Aorta (tissue), 5 donors: Measurements from ENCODE around the gene ZNF267. TPM values are rescaled to one million over a fixed set of nuclear protein-coding genes. Genes with fewer than 3 reads are reported as not detected.

Experiments used
- ATAC-seq: fragments of 200-7000 bp; cut with Tn5 transposase; one replicate; pipeline ENCODE4 v1.9.1; 2022; ENCODE audit warnings: moderate library complexity; ENCODE audit not compliant: low FRiP score
- DNase-seq, 2 donors: peaks; one replicate each; pipeline ENCODE4 v3.0.0-alpha.2; 2020
- H3K27ac ChIP-seq, 2 donors: one replicate each; pipeline ENCODE4 v1.5.1; 2013; ENCODE audit warnings: low read length in 2 of 2, mild to moderate bottlenecking in 2 of 2, moderate library complexity in 2 of 2, control low read depth in 1 of 2, inconsistent platforms in 1 of 2, low read depth in 1 of 2
- H3K27me3 ChIP-seq, 2 donors: one replicate each; pipeline ENCODE4 v1.6.1; 2013; ENCODE audit warnings: control low read depth in 1 of 2, low read length in 1 of 2, mild to moderate bottlenecking in 1 of 2, moderate library complexity in 1 of 2; ENCODE audit not compliant: insufficient read depth in 2 of 2, control insufficient read depth in 1 of 2
- H3K36me3 ChIP-seq, 2 donors: one replicate each; pipeline ENCODE4 v1.6.1; 2013; ENCODE audit warnings: control low read depth in 1 of 2, low read length in 1 of 2, mild to moderate bottlenecking in 1 of 2; ENCODE audit not compliant: insufficient read depth in 2 of 2, control insufficient read depth in 1 of 2
- H3K4me1 ChIP-seq, 2 donors: one replicate each; pipeline ENCODE4 v1.6.1; 2013; ENCODE audit warnings: low read length in 2 of 2, control low read depth in 1 of 2, mild to moderate bottlenecking in 1 of 2, moderate library complexity in 1 of 2; ENCODE audit not compliant: insufficient read depth in 2 of 2, control insufficient read depth in 1 of 2
- H3K4me3 ChIP-seq, 2 donors: one replicate each; pipeline ENCODE4 v1.5.1; 2013; ENCODE audit warnings: low read length in 2 of 2, control low read depth in 1 of 2, mild to moderate bottlenecking in 1 of 2
- H3K9me3 ChIP-seq: one replicate; pipeline ENCODE4 v1.6.1; 2013; ENCODE audit warnings: mild to moderate bottlenecking, low read length; ENCODE audit not compliant: control insufficient read depth
- WGBS, 2 donors: extraction: QIAGEN DNeasy Blood & Tissue Kit; methylation state at CpG; one replicate each; pipeline ENCODE4 v1.1.7; 2013; 5-methylcytosine and 5-hydroxymethylcytosine counted together
- intact Hi-C, 2 donors: fragments of 100-400 bp; cut with DNase I; formaldehyde crosslinking; loops; one replicate each; pipeline versions ENCODE4 v1.14.2 to v1.15.0; 2022
- polyA plus RNA-seq, 2 donors: library from polyadenylated mRNA; stranded (reverse); fragments of 200-250 nt; gene quantifications; one replicate each; pipeline ENCODE4 v1.2.3, GENCODE V29; 2013
- total RNA-seq, 2 donors: library from RNA; stranded (reverse); fragmentation: NEBNext Ultra II Directional; extraction: Animal tissue kit (Norgen Biotek cat#: 25700); gene quantifications; one replicate each; pipeline ENCODE4 v1.2.1, GENCODE V29; 2021
- donor health status: healthy with polysubstance abuse.
- donor health status: Bipolar disorder and iron deficiency.
- donor health status: DM: no; HTN: no; CAD: no.
- donor health status: DM: no; HTN: no; CAD: no.
- donor health status: DM: yes; HTN: yes; CAD: no.

ZNF267 gene
- total and polyA plus RNA-seq, 4 donors: 1.6 to 17.7 (median 9.6) TPM

- H3K4me1 ChIP-seq: no peaks in the 10 kb centered on the region
- no peak overlapping the region for H3K4me3 ChIP-seq
- WGBS, 2 donors: 83 to 86% methylated on average over 3 of the region's 3 CpGs
- peaks cover 2 to 3% of the 10 kb centered on the region in 2 donors for H3K27me3 ChIP-seq
- intact Hi-C loops: no loop called here
- no peak overlapping the region for H3K27ac ChIP-seq
- ATAC-seq (no peak), DNase-seq (no peak)
- H3K36me3 ChIP-seq: no peaks in the 10 kb centered on the region
- H3K9me3 ChIP-seq: no peaks in the 10 kb centered on the region
These were observed 10.8 kb upstream of the ZNF267 start for GRCh38 chr16:31862761-31863160.

GRCh38 chr16:31868164-31868563, 5.4 kb upstream of the ZNF267 start:
- H3K4me1 ChIP-seq: no peaks in the 10 kb centered on the region

GRCh38 chr16:31868691-31869167, 4.9 kb upstream of the ZNF267 start:
- peak; percentile 90 to 91 for DNase-seq
- intact Hi-C loops: loop anchor here (5.0 kb wide), 3 partner anchors 686 to 886 kb away; partner anchors contain the start of genes FUS (in 1 of the 2) and HSD3B7 (in 1 of the 2)
- Histone ChIP-seq H3K4me1 (no peaks in the 10 kb centered on the region), H3K27me3 (no peaks in the 10 kb centered on the region), H3K9me3 (no peaks in the 10 kb centered on the region), H3K27ac (no peak overlapping the region), H3K36me3 (no peaks in the 10 kb centered on the region), H3K4me3 (no peak overlapping the region)
- 10 to 11% methylated on average over 8 of the region's 8 CpGs for WGBS, 2 donors
- ATAC-seq: peak; percentile 72

More at GRCh38 chr16:31868164-31868563, 5.4 kb upstream of the ZNF267 start:
- Histone ChIP-seq H3K36me3 (no peaks in the 10 kb centered on the region), H3K27me3 (no peaks in the 10 kb centered on the region), H3K27ac (no peak overlapping the region), H3K4me3 (no peak overlapping the region), H3K9me3 (no peaks in the 10 kb centered on the region)
- intact Hi-C loops: loop anchor here (5.0 kb wide), 3 partner anchors 686 to 886 kb away; partner anchors contain the start of genes FUS (in 1 of the 2) and HSD3B7 (in 1 of the 2)
- DNase-seq (no peak), ATAC-seq (no peak)
- WGBS, 2 donors: 24 to 31% methylated on average over 3 of the region's 3 CpGs

GRCh38 chr16:31869511-31870201, 4.0 kb upstream of the ZNF267 start:
- Histone ChIP-seq H3K4me1 (no peaks in the 10 kb centered on the region), H3K4me3 (no peak overlapping the region), H3K27ac (no peak overlapping the region), H3K27me3 (no peaks in the 10 kb centered on the region), H3K9me3 (no peaks in the 10 kb centered on the region), H3K36me3 (no peaks in the 10 kb centered on the region)
- peak in 1 of 2 donors; percentile 82 for DNase-seq
- ATAC-seq: peak; percentile 55
- 46% methylated on average over 4 of the region's 4 CpGs for WGBS, 2 donors
- intact Hi-C loops: loop anchor here (5.0 to 10.0 kb wide), 4 partner anchors 415 to 887 kb away; partner anchors contain the start of genes ARMC5 (in 2 of the 2), FUS (in 1 of the 2) and HSD3B7 (in 1 of the 2)

- no peak for DNase-seq
- intact Hi-C loops: loop anchor here (10.0 kb wide), 1 partner anchor 416 kb away; the partner anchor contains the start of gene ARMC5 (in 2 of the 2)
- H3K36me3 ChIP-seq: no peaks in the 10 kb centered on the region
- H3K27ac ChIP-seq: no peak overlapping the region
- H3K27me3 ChIP-seq: no peaks in the 10 kb centered on the region
- no peaks in the 10 kb centered on the region for H3K4me1 ChIP-seq
- no peaks in the 10 kb centered on the region for H3K9me3 ChIP-seq
- WGBS, 2 donors: 73 to 74% methylated on average over 2 of the region's 2 CpGs
- H3K4me3 ChIP-seq: no peak overlapping the region
- no peak for ATAC-seq
These were observed 2.8 kb upstream of the ZNF267 start for GRCh38 chr16:31870809-31871208.

GRCh38 chr16:31871510-31871909, 2.1 kb upstream of the ZNF267 start:
- 84 to 86% methylated on average over 3 of the region's 3 CpGs for WGBS, 2 donors
- Histone ChIP-seq H3K27ac (no peak overlapping the region), H3K4me3 (no peak overlapping the region), H3K9me3 (no peaks in the 10 kb centered on the region), H3K27me3 (no peaks in the 10 kb centered on the region), H3K4me1 (no peaks in the 10 kb centered on the region), H3K36me3 (no peaks in the 10 kb centered on the region)
- DNase-seq: no peak
- intact Hi-C loops: loop anchor here (10.0 kb wide), 1 partner anchor 417 kb away; the partner anchor contains the start of gene ARMC5 (in 2 of the 2)
- no peak for ATAC-seq

GRCh38 chr16:31872201-31872600, 1.4 kb upstream of the ZNF267 start:
- Histone ChIP-seq H3K27me3 (no peaks in the 10 kb centered on the region), H3K36me3 (no peaks in the 10 kb centered on the region), H3K4me3 (no peak overlapping the region), H3K27ac (no peak overlapping the region), H3K9me3 (no peaks in the 10 kb centered on the region), H3K4me1 (no peaks in the 10 kb centered on the region)
- no peak for ATAC-seq
- WGBS, 2 donors: 84 to 88% methylated on average over 6 of the region's 6 CpGs
- intact Hi-C loops: loop anchor here (10.0 kb wide), 1 partner anchor 417 kb away; the partner anchor contains the start of gene ARMC5 (in 2 of the 2)
- DNase-seq: no peak

GRCh38 chr16:31874366-31875111, 932 bp downstream of the ZNF267 start:
- DNase-seq (no peak), ATAC-seq (no peak)
- Histone ChIP-seq H3K36me3 (no peaks in the 10 kb centered on the region), H3K9me3 (no peaks in the 10 kb centered on the region), H3K27me3 (no peaks in the 10 kb centered on the region), H3K27ac (peak overlapping the region in 1 of 2 donors; percentile 90), H3K4me1 (no peaks in the 10 kb centered on the region), H3K4me3 (peak overlapping the region; percentile 94 to 99)
- 2 to 3% methylated on average over 14 of the region's 14 CpGs for WGBS, 2 donors
- intact Hi-C loops: loop anchor here (5.0 to 10.0 kb wide), 2 partner anchors 162 to 420 kb away; partner anchors contain the start of gene ARMC5 (in 2 of the 2)
